GM19193 (cell line): ENCODE measurements around the gene LYG1.

Source experiments
- POLR2A ChIP-seq: IDR thresholded peaks from 4 replicates; pipeline ENCODE4 v1.6.1; 2011; ENCODE audit not compliant: insufficient read depth, insufficient read length; ENCODE audit errors: extremely low read depth

Gene LYG1

GRCh38 chr2:99279969-99280695, 20.9 kb downstream of the LYG1 start:
- no peak for TF ChIP-seq POLR2A

- no peak for TF ChIP-seq POLR2A
Observed at GRCh38 chr2:99278793-99279291, 22.2 kb downstream of the LYG1 start.

DNA sequence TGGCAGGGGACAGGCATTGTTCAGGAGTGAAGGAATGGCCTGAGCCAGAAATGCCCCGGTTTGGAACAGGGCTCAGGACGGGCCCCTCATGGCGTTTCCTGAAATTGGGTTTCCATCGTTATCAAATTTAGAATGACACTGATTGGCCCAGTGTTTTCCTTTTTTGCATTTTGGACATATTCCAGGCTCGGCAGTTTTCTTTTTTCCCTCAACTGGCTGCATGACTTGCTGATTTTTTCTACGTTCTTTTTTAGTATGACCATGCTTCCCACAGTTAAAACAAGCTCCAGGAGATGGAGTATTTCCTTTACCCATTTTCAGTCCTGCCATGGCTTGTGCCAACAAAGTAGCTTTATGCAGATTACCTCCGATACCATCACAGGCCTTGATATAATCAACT, 25.1 kb downstream of the LYG1 start:
- TF ChIP-seq POLR2A: no peak

GRCh38 chr2:99261242-99261641, 39.8 kb downstream of the LYG1 start:
- TF ChIP-seq POLR2A: no peak

DNA sequence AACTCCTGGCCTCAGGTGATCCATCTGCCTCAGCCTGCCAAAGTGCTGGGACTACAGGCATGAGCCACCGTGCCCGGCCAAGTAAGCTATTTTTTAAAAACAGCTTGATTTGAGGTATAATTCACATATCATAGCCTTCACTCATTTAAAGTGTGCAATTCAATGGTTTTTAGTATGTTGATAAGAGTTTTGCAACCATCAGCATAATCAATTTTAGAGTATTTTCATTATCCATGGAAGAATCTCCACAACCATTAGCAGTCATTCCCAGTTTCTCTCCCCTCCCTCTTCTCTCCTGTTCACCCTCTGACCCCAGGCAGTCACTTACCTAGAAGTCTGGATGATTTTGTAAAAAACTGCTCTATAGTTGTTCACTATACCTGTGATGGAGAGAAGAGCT, 40.8 kb downstream of the LYG1 start:
- no peak for TF ChIP-seq POLR2A

DNA sequence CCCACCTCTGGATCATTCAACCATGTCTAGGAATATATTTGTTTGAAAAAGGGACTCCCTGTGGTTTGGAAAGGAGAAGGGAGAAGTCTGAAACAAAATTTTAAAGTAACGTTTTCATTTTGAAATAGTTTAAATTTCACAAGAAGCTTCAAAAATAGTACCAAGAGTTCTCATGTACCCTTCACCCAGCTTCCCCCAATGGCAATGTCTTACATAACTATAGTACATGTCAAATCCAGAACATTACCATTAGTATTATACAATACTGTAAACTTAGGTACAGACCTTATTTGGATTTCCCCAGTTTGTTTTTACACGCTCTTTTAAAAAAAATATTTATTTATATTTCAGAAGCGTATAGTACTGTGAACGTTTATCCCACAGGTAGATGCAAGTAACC, 41.5 kb downstream of the LYG1 start:
- no peak for TF ChIP-seq POLR2A

DNA sequence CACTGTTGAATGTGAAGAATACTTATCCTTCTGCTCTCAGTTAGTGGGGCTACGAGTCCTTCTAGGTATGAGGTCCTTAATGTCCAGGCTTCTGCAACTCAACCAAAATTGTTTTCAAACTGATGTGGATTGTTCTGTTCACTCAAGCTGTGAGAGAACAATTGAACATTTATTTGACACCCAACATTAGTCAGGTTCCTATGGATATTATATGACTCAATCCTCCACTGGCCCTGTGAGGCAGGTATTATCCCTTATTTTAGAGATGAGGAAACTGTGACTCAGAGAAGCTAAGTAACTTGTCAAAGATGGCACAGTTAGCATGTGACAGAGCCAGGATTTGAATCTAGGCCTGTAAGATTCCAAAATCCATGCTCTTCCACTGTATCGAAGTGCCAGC, 44.3 kb downstream of the LYG1 start:
- no peak for TF ChIP-seq POLR2A

DNA sequence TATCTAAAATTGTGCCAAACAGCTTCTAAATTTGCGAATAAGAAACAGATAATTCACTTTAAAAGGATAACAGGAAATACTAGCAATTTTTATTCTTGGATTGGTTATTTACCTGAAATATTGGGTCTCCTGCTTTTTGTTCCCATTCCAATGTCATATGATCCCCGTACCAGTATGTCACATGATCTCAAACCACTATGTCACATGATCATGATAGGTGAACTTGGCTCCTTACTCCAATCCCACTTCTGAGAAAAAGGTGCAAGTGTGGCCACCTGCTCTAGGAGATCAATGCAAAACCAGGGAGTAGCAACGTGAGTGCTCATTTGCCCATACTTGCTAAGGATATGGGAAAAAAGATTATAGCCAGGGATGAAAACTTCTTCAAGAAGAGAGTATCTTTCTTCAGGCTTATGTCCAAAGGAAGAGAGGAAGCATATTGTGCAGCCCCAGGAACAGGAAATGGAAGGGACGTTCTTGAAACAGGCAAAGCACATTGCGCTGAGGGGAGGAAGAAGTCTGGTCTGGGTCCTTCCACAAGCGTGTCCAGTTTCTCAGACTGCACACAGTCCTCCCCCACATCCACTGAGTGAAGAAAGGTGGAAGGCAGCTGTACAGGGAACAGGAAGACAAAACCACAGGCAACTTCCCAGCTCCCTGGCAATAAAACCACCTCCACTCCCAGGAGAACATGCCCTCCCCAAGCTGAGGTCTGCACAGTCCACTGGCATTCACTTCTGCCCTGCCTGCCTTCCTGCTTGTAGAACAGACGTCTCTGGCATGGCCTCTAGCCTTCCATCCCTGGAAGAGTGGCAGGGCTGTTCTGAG, 45.3 kb downstream of the LYG1 start, which contains the start of gene LYG2:
Gene LYG2, minus strand, starts transcription at position 176 of the 828 bp plus-strand sequence. CDS start 1,406 bp downstream, outside the sequence.
- no peak for TF ChIP-seq POLR2A

DNA sequence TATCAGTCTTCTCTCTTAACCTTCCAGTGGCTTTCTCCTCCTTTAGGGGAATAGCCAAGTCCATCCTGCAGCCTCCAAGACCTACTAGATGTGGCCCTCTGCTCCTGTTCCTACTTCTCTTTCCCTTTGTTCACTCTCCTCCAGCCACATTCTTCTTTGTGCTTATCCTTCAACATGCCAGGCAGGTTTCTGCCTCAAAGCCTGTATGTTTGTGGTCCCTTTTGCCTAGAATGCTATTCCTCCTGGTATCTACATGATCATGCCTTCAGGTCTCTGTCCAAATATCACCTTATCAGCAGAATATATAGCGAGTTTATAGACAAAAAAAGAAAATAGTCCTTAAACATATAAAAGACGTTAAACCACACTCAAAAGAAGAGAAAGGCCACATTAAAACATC, 51.0 kb downstream of the LYG1 start:
- TF ChIP-seq POLR2A: no peak

DNA sequence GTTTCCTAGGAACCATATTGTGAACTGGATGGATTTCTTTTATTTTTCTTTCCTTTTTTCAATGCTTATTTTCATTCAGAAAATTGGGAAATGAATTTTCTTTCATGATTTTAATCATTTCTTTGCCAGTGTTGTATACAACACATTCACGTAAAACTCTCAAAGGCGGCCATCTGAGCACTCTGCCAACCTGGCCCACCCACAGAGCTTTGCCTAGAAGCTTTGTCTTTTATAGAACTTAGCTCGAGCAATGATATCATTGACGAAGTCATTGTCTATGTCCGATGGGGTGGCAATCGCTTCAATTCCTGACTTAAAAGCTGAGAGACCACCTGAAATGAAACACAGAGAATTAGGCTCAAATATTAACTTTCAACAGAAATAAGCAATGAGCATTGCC, 58.8 kb downstream of the LYG1 start:
- no peak for TF ChIP-seq POLR2A

GRCh38 chr2:99240431-99240830, 60.6 kb downstream of the LYG1 start:
- TF ChIP-seq POLR2A: no peak

DNA sequence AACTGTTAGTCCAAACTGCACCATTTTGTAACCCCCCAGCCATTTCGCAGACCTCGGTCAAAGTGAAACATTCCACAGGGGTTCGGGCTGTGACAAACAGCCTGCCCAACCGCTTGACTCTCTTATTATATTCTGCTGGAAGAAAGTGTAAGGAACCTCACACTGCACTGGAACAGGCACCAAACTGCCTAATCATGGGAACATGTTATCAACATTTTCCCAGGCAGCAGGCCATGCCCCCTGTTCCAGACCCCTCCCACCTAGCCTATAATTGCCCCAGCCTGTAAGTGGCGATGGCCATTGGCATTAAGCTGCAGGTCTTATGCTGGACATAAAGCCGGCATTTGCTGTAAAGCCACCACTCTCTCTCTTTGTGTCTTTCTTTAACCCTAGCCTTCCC, 62.4 kb downstream of the LYG1 start:
- no peak for TF ChIP-seq POLR2A
